Adrenal gland (tissue), 12 donors: ENCODE measurements around the gene CDYL2. TPM values are rescaled to one million over a fixed set of nuclear protein-coding genes. Genes with fewer than 3 reads are reported as not detected.

ENCODE experiments used
- DNase-seq, 7 donors: peaks; one replicate each; pipeline ENCODE4 v3.0.0-alpha.2; 2019 to 2020
- H3K27ac ChIP-seq, 5 donors: fragments of 200-600 bp; sonication (generic) in 4 of 5; 1 replicate in 3 of 5; 2 replicates in 2 of 5; pipeline versions ENCODE4 v1.5.1 to v1.8.0; 2016 to 2020; ENCODE audit warnings: mild to moderate bottlenecking in 1 of 5
- H3K27me3 ChIP-seq: fragments of 200-600 bp; 2 replicates; pipeline ENCODE4 v1.8.0; 2021
- H3K36me3 ChIP-seq, 2 donors: fragments of 200-600 bp; replicated peaks in 1 of 2; 1 replicate in 1 of 2; 2 replicates in 1 of 2; pipeline versions ENCODE4 v1.5.1 to v1.8.0; 2018 to 2022
- H3K4me1 ChIP-seq, 2 donors: fragments of 200-600 bp; replicated peaks in 1 of 2; 1 replicate in 1 of 2; 2 replicates in 1 of 2; pipeline versions ENCODE4 v1.5.1 to v1.8.0; 2018 to 2021
- H3K4me3 ChIP-seq, 4 donors: fragments of 200-600 bp; sonication (generic) in 3 of 4; one replicate each; pipeline ENCODE4 v1.5.1; 2016 to 2018
- H3K9me3 ChIP-seq, 3 donors: fragments of 200-600 bp; sonication (generic) in 1 of 3; replicated peaks in 1 of 3; 1 replicate in 2 of 3; 2 replicates in 1 of 3; pipeline versions ENCODE4 v1.5.1 to v1.8.0; 2016 to 2021
- POLR2A ChIP-seq, 2 donors: fragments of 450-650 bp; IDR thresholded peaks; one replicate each; pipeline ENCODE4 v1.6.1; 2017; ENCODE audit warnings: antibody characterized with exemption in 2 of 2, mild to moderate bottlenecking in 2 of 2, moderate library complexity in 1 of 2
- WGBS, 4 donors: extraction: QIAGEN DNeasy Blood & Tissue Kit in 2 of 4; methylation state at CpG; one replicate each; pipeline versions ENCODE4 v1.1.5 to v1.1.7; 2013 to 2017; 5-methylcytosine and 5-hydroxymethylcytosine counted together
- intact Hi-C, 2 donors: fragments of 100-400 bp; cut with DNase I; formaldehyde crosslinking; loops; one replicate each; pipeline versions ENCODE4 v1.14.1 to v1.15.0; 2022 to 2023
- polyA plus RNA-seq, 3 donors: library from polyadenylated mRNA; stranded (reverse); fragments of 200-250 nt in 2 of 3; fragments of 350-450 nt in 1 of 3; fragmentation: Illumina TruSeq in 1 of 3; extraction: RNeasy Lipid Tissue Mini Kit (QIAGEN cat#74804) in 1 of 3; gene quantifications; one replicate each; pipeline ENCODE4 v1.2.3, GENCODE V29; 2013 to 2014
- total RNA-seq, 9 donors: library from RNA; depleted of rRNA in 4 of 9; stranded (reverse); fragments of >200 nt in 4 of 9; fragments of 120-200 nt in 1 of 9; fragmentation: NEBNext Ultra II Directional in 1 of 9; extraction: Animal tissue kit (Norgen Biotek cat#: 25700) in 1 of 9; gene quantifications; one replicate each; pipeline versions ENCODE4 v1.1.0 to v1.2.4, GENCODE V29; 2013 to 2023
- TF ChIP-seq, protein P1 (sequence below), 6 experiments: fragments of 450-650 bp in 4 of 6; fragments of 200-600 bp in 2 of 6; sonication (generic) in 1 of 6; IDR thresholded peaks; 1 replicate in 5 of 6; 2 replicates in 1 of 6; pipeline versions ENCODE4 v1.5.1 to v1.8.0; 2016 to 2021; ENCODE audit warnings: antibody characterized with exemption in 6 of 6, mild to moderate bottlenecking in 2 of 6, moderate library complexity in 1 of 6
- donor health status: healthy with polysubstance abuse.
- donor health status: Bipolar disorder and iron deficiency.
- donor health status: DM: yes; HTN: yes; CAD: no.
- donor health status: DM: no; HTN: no; CAD: no.
- donor health status: DM: no; HTN: no; CAD: no.
- donor health status: DM: yes; HTN: yes; CAD: no.

CDYL2 gene
- total and polyA plus RNA-seq, 12 donors, result 0.61 to 14.0 (median 7.6) TPM

DNA sequence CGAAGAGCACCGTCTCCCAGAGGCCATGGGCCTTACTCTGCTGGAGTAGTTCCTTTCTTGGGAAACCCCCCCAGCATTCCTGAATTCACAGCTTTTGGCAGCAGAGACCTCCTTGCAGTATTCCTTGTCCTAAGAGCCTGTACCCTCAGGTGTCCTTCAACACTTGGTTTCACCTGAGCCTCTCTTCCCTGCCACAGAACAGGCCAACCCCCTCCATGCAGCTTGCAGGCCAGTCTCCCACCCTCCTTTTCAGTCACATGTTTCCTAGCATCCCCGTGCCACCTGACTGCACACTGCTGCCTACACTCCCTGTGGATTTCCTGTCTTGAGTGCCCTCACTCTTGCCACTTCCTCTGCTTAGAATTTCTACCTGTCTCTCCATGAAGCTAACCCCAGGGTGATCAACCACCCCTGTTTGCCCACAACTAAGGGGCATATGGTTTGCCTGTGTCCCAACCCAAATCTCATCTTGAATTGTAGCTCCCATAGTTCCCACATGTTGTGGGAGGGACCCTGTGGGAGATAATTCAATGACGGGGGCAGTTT is 198.1 kb downstream of the CDYL2 start:
- Histone ChIP-seq H3K27ac (no peak overlapping the region), H3K4me1 (no peaks in the 10 kb centered on the region), H3K9me3 (no peaks in the 10 kb centered on the region), H3K4me3 (no peak overlapping the region), H3K27me3 (no peaks in the 10 kb centered on the region), H3K36me3 (no peaks in the 10 kb centered on the region)
- no peak for TF ChIP-seq POLR2A (IDR thresholded peaks at IDR 0.05)
- WGBS, 4 donors, result 90 to 95% (median 92%) methylated on average over 3 to 4 of the region's 4 CpGs
- intact Hi-C loops, result no loop called here
- no peak for DNase-seq

DNA sequence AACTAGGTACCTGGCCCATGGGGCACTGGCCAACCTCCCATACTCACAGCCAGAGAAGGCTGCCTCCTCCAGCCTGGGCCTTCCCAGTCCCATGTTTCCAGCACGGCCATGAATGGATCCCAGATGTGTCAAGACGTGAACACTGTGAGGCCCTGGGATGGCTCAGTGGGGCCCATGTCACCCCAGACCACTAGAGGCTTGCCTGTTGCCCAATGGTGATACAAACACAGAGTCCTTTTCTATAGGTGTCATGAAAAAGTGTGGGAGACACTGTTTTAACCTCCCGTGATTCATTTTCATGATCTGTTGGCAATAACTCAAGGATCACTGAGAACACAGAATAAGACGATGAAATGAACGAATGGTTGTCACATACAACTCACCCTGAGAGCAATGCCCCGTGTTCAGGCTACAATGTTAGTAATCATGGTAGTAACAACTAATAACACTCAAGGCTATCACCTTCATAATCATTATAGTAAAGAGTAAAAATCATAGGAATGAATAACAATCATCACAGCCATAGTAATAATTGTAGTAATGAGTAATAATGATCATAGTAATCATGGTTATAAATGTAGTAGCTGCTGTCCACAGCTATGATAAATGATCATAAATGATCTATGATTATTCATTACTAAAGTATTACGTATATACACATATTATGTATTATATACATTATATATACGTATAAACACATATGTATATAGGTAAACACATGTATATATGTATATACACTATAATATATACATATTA is 199.6 kb downstream of the CDYL2 start:
- Histone ChIP-seq H3K4me3 (no peak overlapping the region), H3K27ac (no peak overlapping the region), H3K9me3 (no peaks in the 10 kb centered on the region), H3K4me1 (no peaks in the 10 kb centered on the region), H3K36me3 (no peaks in the 10 kb centered on the region), H3K27me3 (no peaks in the 10 kb centered on the region)
- 92 to 95% (median 94%) methylated on average over 8 of the region's 8 CpGs for WGBS, 4 donors
- intact Hi-C loops, result no loop called here
- TF ChIP-seq POLR2A (IDR thresholded peaks at IDR 0.05), result no peak
- TF ChIP-seq, protein P1, sequence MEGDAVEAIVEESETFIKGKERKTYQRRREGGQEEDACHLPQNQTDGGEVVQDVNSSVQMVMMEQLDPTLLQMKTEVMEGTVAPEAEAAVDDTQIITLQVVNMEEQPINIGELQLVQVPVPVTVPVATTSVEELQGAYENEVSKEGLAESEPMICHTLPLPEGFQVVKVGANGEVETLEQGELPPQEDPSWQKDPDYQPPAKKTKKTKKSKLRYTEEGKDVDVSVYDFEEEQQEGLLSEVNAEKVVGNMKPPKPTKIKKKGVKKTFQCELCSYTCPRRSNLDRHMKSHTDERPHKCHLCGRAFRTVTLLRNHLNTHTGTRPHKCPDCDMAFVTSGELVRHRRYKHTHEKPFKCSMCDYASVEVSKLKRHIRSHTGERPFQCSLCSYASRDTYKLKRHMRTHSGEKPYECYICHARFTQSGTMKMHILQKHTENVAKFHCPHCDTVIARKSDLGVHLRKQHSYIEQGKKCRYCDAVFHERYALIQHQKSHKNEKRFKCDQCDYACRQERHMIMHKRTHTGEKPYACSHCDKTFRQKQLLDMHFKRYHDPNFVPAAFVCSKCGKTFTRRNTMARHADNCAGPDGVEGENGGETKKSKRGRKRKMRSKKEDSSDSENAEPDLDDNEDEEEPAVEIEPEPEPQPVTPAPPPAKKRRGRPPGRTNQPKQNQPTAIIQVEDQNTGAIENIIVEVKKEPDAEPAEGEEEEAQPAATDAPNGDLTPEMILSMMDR (IDR thresholded peaks at IDR 0.05), result no peak
- no peak for DNase-seq

DNA sequence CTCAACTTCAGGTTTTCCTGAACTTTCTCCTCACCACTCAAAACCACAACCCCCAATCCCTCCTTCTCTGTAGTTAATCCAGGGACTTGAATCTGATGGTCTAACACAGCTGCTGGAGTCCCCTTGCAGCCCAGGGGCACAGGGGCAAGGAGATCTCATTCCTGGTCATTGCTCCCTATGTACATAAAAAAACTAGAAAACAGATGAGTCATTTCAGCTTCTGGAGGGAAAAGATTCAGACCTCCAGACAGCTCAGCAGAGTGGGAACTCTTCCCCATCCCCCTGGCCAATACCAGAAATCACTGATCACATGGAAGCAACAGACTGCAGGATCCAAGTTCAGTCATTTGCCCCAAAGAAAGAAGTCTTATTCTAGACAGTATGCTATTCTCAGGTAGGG is 201.5 kb downstream of the CDYL2 start:
- Histone ChIP-seq H3K4me1 (no peaks in the 10 kb centered on the region), H3K36me3 (no peaks in the 10 kb centered on the region), H3K27ac (no peak overlapping the region), H3K4me3 (no peak overlapping the region), H3K9me3 (no peaks in the 10 kb centered on the region), H3K27me3 (no peaks in the 10 kb centered on the region)
- intact Hi-C loops, result no loop called here
- DNase-seq, result no peak
- TF ChIP-seq POLR2A (IDR thresholded peaks at IDR 0.05), result no peak
- TF ChIP-seq, protein P1 (IDR thresholded peaks at IDR 0.05), result no peak

DNA sequence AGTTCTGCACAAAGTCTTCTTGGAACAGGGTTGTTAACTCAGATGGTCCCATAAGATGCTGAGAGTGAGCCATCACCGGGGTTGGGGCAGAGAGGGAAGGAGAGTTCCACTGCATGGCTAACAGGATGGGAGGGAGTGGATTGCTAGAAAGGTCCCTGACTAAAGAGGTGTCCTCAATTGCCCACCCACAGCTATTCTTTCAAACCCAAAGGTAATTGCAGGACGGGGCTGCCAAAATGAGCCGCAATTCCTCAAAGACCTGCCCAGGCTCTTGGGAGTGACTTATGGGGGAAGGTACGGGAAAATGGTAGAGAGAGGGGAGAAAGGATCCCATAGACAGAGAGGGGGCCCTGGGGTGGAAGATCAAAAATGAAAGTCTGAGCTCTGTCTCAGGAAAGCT is 203.2 kb downstream of the CDYL2 start:
- no peaks in the 10 kb centered on the region for H3K36me3 ChIP-seq
- no peaks in the 10 kb centered on the region for H3K27me3 ChIP-seq
- no peaks in the 10 kb centered on the region for H3K4me1 ChIP-seq
- WGBS, 4 donors, result 86 to 98% (median 95%) methylated on average over 4 of the region's 4 CpGs
- TF ChIP-seq, protein P1 (IDR thresholded peaks at IDR 0.05), result no peak
- no peak for TF ChIP-seq POLR2A (IDR thresholded peaks at IDR 0.05)
- no peak for DNase-seq
- no peaks in the 10 kb centered on the region for H3K9me3 ChIP-seq
- no peak overlapping the region for H3K4me3 ChIP-seq
- no peak overlapping the region for H3K27ac ChIP-seq
- intact Hi-C loops, result no loop called here

DNA sequence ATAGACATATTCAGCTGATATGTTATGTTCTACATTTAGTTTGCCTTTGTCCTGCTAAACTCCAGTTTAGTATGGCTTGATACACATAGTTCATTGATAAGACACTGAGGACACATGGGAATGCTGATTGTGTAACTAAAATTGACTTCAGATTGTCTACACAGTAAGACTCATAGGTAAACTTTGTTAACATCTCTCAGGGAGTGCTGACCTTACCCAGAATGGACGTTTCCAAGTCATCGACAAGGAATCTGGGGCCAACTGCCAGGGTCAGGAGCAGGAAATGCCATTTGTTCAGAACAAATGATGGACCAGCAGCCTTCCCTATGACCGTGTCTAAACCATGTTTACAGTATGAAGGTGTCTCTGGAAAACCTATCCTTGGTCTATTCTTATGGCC is 204.9 kb downstream of the CDYL2 start:
- TF ChIP-seq, protein P1 (IDR thresholded peaks at IDR 0.05), result no peak
- TF ChIP-seq POLR2A (IDR thresholded peaks at IDR 0.05), result no peak
- DNase-seq, result no peak
- 63 to 88% (median 69%) methylated on average over 3 of the region's 3 CpGs for WGBS, 4 donors
- H3K4me1 ChIP-seq, result no peaks in the 10 kb centered on the region
- H3K4me3 ChIP-seq, result no peak overlapping the region
- H3K36me3 ChIP-seq, result no peaks in the 10 kb centered on the region
- H3K27ac ChIP-seq, result no peak overlapping the region
- H3K9me3 ChIP-seq, result no peaks in the 10 kb centered on the region
- intact Hi-C loops, result no loop called here
- H3K27me3 ChIP-seq, result no peaks in the 10 kb centered on the region
